HEK293 (cell line): ENCODE measurements around the gene COPA.

Experiments
- RBAK ChIP-seq: fragments of 450-650 bp; formaldehyde crosslinking; IDR thresholded peaks from 2 replicates; pipeline ENCODE4 v1.5.1; 2016; ENCODE audit warnings: missing biosample characterization, missing genetic modification characterization
- SP3 ChIP-seq: fragments of 450-650 bp; formaldehyde crosslinking; IDR thresholded peaks from 2 replicates; pipeline ENCODE4 v1.5.1; 2016; ENCODE audit warnings: missing biosample characterization, missing genetic modification characterization
- YY2 ChIP-seq: fragments of 450-650 bp; formaldehyde crosslinking; IDR thresholded peaks from 2 replicates; pipeline ENCODE4 v1.5.1; 2016; ENCODE audit warnings: missing biosample characterization, missing genetic modification characterization
- ZBTB48 ChIP-seq: fragments of 450-650 bp; formaldehyde crosslinking; IDR thresholded peaks from 2 replicates; pipeline ENCODE4 v1.5.1; 2016; ENCODE audit warnings: missing biosample characterization, missing genetic modification characterization
- ZEB2 ChIP-seq: fragments of 450-650 bp; formaldehyde crosslinking; IDR thresholded peaks from 2 replicates; pipeline ENCODE4 v1.5.1; 2016; ENCODE audit warnings: missing biosample characterization, missing genetic modification characterization
- ZNF112 ChIP-seq: fragments of 450-650 bp; formaldehyde crosslinking; IDR thresholded peaks from 2 replicates; pipeline ENCODE4 v1.5.0; 2017; ENCODE audit warnings: missing biosample characterization, missing genetic modification characterization
- ZNF214 ChIP-seq: fragments of 450-650 bp; formaldehyde crosslinking; IDR thresholded peaks from 2 replicates; pipeline ENCODE4 v1.5.1; 2017; ENCODE audit warnings: missing biosample characterization, mild to moderate bottlenecking, missing genetic modification characterization, borderline replicate concordance
- ZNF23 ChIP-seq: fragments of 450-650 bp; formaldehyde crosslinking; IDR thresholded peaks from 2 replicates; pipeline ENCODE4 v1.5.1; 2016; ENCODE audit warnings: missing biosample characterization, missing genetic modification characterization, borderline replicate concordance
- ZNF37A ChIP-seq: fragments of 450-650 bp; IDR thresholded peaks from 2 replicates; pipeline ENCODE4 v1.5.1; 2018; ENCODE audit warnings: missing biosample characterization, missing genetic modification characterization
- ZNF416 ChIP-seq: fragments of 450-650 bp; formaldehyde crosslinking; IDR thresholded peaks from 2 replicates; pipeline ENCODE4 v1.5.1; 2016; ENCODE audit warnings: missing biosample characterization, missing genetic modification characterization
- ZNF549 ChIP-seq: fragments of 450-650 bp; IDR thresholded peaks from 2 replicates; pipeline ENCODE4 v1.5.1; 2018; ENCODE audit warnings: missing biosample characterization, missing genetic modification characterization, mild to moderate bottlenecking, inconsistent platforms, moderate library complexity
- ZNF560 ChIP-seq: fragments of 450-650 bp; formaldehyde crosslinking; IDR thresholded peaks from 2 replicates; pipeline ENCODE4 v1.5.1; 2017; ENCODE audit warnings: missing biosample characterization, missing genetic modification characterization, borderline replicate concordance
- ZNF664 ChIP-seq: fragments of 450-650 bp; formaldehyde crosslinking; IDR thresholded peaks from 2 replicates; pipeline ENCODE4 v1.5.1; 2016; ENCODE audit warnings: missing biosample characterization, missing genetic modification characterization
- ZNF776 ChIP-seq: fragments of 450-650 bp; formaldehyde crosslinking; IDR thresholded peaks from 2 replicates; pipeline ENCODE4 v1.5.0; 2017; ENCODE audit warnings: missing biosample characterization, missing genetic modification characterization, borderline replicate concordance
- ZNF777 ChIP-seq: fragments of 450-650 bp; formaldehyde crosslinking; IDR thresholded peaks from 2 replicates; pipeline ENCODE4 v1.5.1; 2017; ENCODE audit warnings: missing biosample characterization, missing genetic modification characterization, borderline replicate concordance
- ZNF830 ChIP-seq: fragments of 450-650 bp; IDR thresholded peaks from 2 replicates; pipeline ENCODE4 v1.5.0; 2018; ENCODE audit warnings: missing biosample characterization, missing genetic modification characterization, low read depth, mild to moderate bottlenecking, moderate library complexity
- ZSCAN30 ChIP-seq: fragments of 450-650 bp; IDR thresholded peaks from 2 replicates; pipeline ENCODE4 v1.5.1; 2018; ENCODE audit warnings: missing biosample characterization, mild to moderate bottlenecking, missing genetic modification characterization, moderate library complexity
- TF ChIP-seq, protein P1 (sequence below): fragments of 450-650 bp; formaldehyde crosslinking; IDR thresholded peaks from 2 replicates; pipeline ENCODE4 v1.5.1; 2016; ENCODE audit warnings: missing biosample characterization, missing genetic modification characterization
- TF ChIP-seq, protein P2 (sequence below): fragments of 450-650 bp; formaldehyde crosslinking; IDR thresholded peaks from 2 replicates; pipeline ENCODE4 v1.5.1; 2016; ENCODE audit warnings: missing biosample characterization, missing genetic modification characterization
- TF ChIP-seq, protein P3 (sequence below): fragments of 450-650 bp; formaldehyde crosslinking; IDR thresholded peaks from 2 replicates; pipeline ENCODE4 v1.5.1; 2016; ENCODE audit warnings: missing biosample characterization, missing genetic modification characterization, borderline replicate concordance
- TF ChIP-seq, protein P4 (sequence below): fragments of 450-650 bp; formaldehyde crosslinking; IDR thresholded peaks from 2 replicates; pipeline ENCODE4 v1.5.1; 2016; ENCODE audit warnings: missing biosample characterization, missing genetic modification characterization
- TF ChIP-seq, protein P5 (sequence below): fragments of 450-650 bp; formaldehyde crosslinking; optimal IDR thresholded peaks from 2 replicates; pipeline ENCODE3; 2016; ENCODE audit warnings: missing biosample characterization, mild to moderate bottlenecking, missing genetic modification characterization
- TF ChIP-seq, protein P6 (sequence below): fragments of 450-650 bp; formaldehyde crosslinking; IDR thresholded peaks from 2 replicates; pipeline ENCODE4 v1.5.1; 2017; ENCODE audit warnings: missing biosample characterization, missing genetic modification characterization

COPA gene

DNA sequence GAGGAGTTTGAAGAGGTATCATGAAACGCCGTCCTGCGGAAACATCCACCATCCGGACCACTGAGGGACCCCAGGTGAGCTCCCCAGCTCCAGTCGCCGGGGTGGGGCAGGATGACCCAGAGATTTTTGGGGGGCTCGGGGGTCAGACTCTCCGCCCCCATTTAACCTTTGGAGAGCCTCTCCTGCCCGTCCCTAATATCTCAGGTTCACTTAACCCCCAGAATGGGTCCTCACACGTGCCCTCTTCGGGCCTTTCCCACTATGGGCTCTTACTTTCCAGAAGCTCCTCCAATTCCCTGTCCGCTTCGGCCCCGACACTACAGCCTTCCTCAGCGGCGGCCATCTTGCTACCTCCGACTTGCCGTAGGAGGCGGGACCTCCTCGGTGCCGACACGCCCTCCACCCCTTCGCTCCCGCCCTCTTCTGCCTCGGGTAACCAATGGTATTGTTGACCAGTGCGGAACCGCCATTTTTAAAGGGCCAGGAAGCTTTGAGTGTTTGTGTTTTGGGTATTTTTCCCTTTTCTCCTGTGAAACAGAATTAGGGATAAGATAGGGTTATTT lies 58.2 kb downstream of the COPA start, which contains the start of gene PEX19 (continued):
- TF ChIP-seq ZNF214 (tag by site-specific recombination) (no peak), ZBTB48 (no peak), ZNF776 (no peak), ZNF664 (no peak), ZEB2 (peak; percentile 34; the same call in 1 of the 2 replicates), ZNF112 (no peak), YY2 (peak; percentile 70), ZNF830 (no peak), ZSCAN30 (tag by site-specific recombination) (0 out of 2 replicates have a peak, but pooled peaks have one; percentile 23), SP3 (tag by site-specific recombination) (peak; percentile 98), ZNF777 (tag by site-specific recombination) (no peak), RBAK (tag by site-specific recombination) (no peak), ZNF560 (no peak), ZNF23 (tag by site-specific recombination) (no peak), ZNF549 (tag by site-specific recombination) (no peak), ZNF37A (no peak), ZNF416 (tag by site-specific recombination) (no peak)
- TF ChIP-seq, protein P1, sequence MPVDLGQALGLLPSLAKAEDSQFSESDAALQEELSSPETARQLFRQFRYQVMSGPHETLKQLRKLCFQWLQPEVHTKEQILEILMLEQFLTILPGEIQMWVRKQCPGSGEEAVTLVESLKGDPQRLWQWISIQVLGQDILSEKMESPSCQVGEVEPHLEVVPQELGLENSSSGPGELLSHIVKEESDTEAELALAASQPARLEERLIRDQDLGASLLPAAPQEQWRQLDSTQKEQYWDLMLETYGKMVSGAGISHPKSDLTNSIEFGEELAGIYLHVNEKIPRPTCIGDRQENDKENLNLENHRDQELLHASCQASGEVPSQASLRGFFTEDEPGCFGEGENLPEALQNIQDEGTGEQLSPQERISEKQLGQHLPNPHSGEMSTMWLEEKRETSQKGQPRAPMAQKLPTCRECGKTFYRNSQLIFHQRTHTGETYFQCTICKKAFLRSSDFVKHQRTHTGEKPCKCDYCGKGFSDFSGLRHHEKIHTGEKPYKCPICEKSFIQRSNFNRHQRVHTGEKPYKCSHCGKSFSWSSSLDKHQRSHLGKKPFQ (tag by site-specific recombination), result no peak
- TF ChIP-seq, protein P2, sequence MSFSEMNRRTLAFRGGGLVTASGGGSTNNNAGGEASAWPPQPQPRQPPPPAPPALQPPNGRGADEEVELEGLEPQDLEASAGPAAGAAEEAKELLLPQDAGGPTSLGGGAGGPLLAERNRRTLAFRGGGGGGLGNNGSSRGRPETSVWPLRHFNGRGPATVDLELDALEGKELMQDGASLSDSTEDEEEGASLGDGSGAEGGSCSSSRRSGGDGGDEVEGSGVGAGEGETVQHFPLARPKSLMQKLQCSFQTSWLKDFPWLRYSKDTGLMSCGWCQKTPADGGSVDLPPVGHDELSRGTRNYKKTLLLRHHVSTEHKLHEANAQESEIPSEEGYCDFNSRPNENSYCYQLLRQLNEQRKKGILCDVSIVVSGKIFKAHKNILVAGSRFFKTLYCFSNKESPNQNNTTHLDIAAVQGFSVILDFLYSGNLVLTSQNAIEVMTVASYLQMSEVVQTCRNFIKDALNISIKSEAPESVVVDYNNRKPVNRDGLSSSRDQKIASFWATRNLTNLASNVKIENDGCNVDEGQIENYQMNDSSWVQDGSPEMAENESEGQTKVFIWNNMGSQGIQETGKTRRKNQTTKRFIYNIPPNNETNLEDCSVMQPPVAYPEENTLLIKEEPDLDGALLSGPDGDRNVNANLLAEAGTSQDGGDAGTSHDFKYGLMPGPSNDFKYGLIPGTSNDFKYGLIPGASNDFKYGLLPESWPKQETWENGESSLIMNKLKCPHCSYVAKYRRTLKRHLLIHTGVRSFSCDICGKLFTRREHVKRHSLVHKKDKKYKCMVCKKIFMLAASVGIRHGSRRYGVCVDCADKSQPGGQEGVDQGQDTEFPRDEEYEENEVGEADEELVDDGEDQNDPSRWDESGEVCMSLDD, result peak; percentile 90; the same call in 1 of the 2 replicates
- TF ChIP-seq, protein P3, sequence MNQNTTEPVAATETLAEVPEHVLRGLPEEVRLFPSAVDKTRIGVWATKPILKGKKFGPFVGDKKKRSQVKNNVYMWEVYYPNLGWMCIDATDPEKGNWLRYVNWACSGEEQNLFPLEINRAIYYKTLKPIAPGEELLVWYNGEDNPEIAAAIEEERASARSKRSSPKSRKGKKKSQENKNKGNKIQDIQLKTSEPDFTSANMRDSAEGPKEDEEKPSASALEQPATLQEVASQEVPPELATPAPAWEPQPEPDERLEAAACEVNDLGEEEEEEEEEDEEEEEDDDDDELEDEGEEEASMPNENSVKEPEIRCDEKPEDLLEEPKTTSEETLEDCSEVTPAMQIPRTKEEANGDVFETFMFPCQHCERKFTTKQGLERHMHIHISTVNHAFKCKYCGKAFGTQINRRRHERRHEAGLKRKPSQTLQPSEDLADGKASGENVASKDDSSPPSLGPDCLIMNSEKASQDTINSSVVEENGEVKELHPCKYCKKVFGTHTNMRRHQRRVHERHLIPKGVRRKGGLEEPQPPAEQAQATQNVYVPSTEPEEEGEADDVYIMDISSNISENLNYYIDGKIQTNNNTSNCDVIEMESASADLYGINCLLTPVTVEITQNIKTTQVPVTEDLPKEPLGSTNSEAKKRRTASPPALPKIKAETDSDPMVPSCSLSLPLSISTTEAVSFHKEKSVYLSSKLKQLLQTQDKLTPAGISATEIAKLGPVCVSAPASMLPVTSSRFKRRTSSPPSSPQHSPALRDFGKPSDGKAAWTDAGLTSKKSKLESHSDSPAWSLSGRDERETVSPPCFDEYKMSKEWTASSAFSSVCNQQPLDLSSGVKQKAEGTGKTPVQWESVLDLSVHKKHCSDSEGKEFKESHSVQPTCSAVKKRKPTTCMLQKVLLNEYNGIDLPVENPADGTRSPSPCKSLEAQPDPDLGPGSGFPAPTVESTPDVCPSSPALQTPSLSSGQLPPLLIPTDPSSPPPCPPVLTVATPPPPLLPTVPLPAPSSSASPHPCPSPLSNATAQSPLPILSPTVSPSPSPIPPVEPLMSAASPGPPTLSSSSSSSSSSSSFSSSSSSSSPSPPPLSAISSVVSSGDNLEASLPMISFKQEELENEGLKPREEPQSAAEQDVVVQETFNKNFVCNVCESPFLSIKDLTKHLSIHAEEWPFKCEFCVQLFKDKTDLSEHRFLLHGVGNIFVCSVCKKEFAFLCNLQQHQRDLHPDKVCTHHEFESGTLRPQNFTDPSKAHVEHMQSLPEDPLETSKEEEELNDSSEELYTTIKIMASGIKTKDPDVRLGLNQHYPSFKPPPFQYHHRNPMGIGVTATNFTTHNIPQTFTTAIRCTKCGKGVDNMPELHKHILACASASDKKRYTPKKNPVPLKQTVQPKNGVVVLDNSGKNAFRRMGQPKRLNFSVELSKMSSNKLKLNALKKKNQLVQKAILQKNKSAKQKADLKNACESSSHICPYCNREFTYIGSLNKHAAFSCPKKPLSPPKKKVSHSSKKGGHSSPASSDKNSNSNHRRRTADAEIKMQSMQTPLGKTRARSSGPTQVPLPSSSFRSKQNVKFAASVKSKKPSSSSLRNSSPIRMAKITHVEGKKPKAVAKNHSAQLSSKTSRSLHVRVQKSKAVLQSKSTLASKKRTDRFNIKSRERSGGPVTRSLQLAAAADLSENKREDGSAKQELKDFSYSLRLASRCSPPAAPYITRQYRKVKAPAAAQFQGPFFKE (tag by site-specific recombination), result no peak
- TF ChIP-seq, protein P4, sequence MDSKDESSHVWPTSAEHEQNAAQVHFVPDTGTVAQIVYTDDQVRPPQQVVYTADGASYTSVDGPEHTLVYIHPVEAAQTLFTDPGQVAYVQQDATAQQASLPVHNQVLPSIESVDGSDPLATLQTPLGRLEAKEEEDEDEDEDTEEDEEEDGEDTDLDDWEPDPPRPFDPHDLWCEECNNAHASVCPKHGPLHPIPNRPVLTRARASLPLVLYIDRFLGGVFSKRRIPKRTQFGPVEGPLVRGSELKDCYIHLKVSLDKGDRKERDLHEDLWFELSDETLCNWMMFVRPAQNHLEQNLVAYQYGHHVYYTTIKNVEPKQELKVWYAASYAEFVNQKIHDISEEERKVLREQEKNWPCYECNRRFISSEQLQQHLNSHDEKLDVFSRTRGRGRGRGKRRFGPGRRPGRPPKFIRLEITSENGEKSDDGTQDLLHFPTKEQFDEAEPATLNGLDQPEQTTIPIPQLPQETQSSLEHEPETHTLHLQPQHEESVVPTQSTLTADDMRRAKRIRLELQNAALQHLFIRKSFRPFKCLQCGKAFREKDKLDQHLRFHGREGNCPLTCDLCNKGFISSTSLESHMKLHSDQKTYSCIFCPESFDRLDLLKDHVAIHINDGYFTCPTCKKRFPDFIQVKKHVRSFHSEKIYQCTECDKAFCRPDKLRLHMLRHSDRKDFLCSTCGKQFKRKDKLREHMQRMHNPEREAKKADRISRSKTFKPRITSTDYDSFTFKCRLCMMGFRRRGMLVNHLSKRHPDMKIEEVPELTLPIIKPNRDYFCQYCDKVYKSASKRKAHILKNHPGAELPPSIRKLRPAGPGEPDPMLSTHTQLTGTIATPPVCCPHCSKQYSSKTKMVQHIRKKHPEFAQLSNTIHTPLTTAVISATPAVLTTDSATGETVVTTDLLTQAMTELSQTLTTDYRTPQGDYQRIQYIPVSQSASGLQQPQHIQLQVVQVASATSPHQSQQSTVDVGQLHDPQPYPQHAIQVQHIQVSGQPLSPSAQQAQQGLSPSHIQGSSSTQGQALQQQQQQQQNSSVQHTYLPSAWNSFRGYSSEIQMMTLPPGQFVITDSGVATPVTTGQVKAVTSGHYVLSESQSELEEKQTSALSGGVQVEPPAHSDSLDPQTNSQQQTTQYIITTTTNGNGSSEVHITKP (tag by site-specific recombination), result no peak
- TF ChIP-seq, protein P5, sequence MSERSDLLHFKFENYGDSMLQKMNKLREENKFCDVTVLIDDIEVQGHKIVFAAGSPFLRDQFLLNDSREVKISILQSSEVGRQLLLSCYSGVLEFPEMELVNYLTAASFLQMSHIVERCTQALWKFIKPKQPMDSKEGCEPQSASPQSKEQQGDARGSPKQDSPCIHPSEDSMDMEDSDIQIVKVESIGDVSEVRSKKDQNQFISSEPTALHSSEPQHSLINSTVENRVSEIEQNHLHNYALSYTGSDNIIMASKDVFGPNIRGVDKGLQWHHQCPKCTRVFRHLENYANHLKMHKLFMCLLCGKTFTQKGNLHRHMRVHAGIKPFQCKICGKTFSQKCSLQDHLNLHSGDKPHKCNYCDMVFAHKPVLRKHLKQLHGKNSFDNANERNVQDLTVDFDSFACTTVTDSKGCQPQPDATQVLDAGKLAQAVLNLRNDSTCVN (tag by site-specific recombination), result no peak
- TF ChIP-seq, protein P6, sequence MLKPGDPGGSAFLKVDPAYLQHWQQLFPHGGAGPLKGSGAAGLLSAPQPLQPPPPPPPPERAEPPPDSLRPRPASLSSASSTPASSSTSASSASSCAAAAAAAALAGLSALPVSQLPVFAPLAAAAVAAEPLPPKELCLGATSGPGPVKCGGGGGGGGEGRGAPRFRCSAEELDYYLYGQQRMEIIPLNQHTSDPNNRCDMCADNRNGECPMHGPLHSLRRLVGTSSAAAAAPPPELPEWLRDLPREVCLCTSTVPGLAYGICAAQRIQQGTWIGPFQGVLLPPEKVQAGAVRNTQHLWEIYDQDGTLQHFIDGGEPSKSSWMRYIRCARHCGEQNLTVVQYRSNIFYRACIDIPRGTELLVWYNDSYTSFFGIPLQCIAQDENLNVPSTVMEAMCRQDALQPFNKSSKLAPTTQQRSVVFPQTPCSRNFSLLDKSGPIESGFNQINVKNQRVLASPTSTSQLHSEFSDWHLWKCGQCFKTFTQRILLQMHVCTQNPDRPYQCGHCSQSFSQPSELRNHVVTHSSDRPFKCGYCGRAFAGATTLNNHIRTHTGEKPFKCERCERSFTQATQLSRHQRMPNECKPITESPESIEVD (tag by site-specific recombination), result no peak
